Peyer's patch (tissue), 4 donors: Measurements from ENCODE around the gene SCYGR7.

Experiments
- CTCF ChIP-seq, 6 experiments: fragments of 450-650 bp in 4 of 6; fragments of 200-600 bp in 2 of 6; sonication (generic) in 1 of 6; IDR thresholded peaks; one replicate each; pipeline ENCODE4 v1.5.1; 2017 to 2019; ENCODE audit warnings: antibody characterized with exemption in 6 of 6, mild to moderate bottlenecking in 3 of 6, moderate library complexity in 1 of 6
- POLR2A ChIP-seq, 2 donors: fragments of 450-650 bp; IDR thresholded peaks; one replicate each; pipeline ENCODE4 v1.5.1; 2017; ENCODE audit warnings: antibody characterized with exemption in 2 of 2, mild to moderate bottlenecking in 2 of 2, moderate library complexity in 2 of 2

DNA sequence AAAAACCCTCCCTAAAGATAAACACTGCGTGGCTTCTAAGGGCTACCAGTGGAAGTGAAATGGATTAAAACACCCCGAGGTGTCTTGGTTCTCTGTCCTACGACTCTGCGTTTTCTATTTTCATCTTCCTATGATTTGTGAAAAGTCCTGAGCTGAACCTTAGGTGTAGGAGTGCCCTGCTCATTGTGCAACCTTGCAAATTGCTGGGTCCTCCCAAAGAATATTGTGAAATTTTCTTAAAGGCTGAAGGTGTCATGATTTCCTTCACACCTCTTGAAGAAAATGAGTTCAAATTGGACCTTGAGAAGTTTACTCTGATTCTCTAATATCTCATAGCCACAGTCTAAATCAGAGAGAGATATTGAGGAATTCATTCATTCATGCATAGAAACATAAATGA lies 8.5 kb upstream of the SCYGR7 start:
- TF ChIP-seq CTCF (IDR thresholded peaks at IDR 0.05) (no peak), POLR2A (IDR thresholded peaks at IDR 0.05) (no peak)
